H4 (cell line): ENCODE measurements around the gene MAT1A. TPM values are rescaled to one million over a fixed set of nuclear protein-coding genes. Genes with fewer than 3 reads are reported as not detected.
"Not testable (repeated sequence)": the region's sequence is repeated elsewhere in the genome, so short reads cannot be mapped to it uniquely, and the experiment has no call there.

ENCODE experiments used
- DNase-seq: peaks from one replicate; pipeline ENCODE4 v3.0.0-alpha.2; 2015; ENCODE audit warnings: low spot score
- total RNA-seq: library from RNA; depleted of rRNA; stranded (reverse); fragments of >200 nt; shearing (Covaris generic); gene quantifications from 2 replicates; pipeline ENCODE4 v1.2.3, GENCODE V29; 2014

Gene MAT1A
- total RNA-seq, 1 experiment from 2014 or later, result 1.7 TPM

- DNase-seq, result no peak
Measured at GRCh38 chr10:80265740-80266512, 23.5 kb downstream of the MAT1A start.

GRCh38 chr10:80264081-80265056 lies 25.1 kb downstream of the MAT1A start:
- no peak for DNase-seq

GRCh38 chr10:80261316-80262030 lies 28.0 kb downstream of the MAT1A start:
- no peak for DNase-seq

- DNase-seq, result no peak
Measured at GRCh38 chr10:80260295-80261243, 28.9 kb downstream of the MAT1A start.

- peak; percentile 8 for DNase-seq
Measured at GRCh38 chr10:80259405-80259871, 30.0 kb downstream of the MAT1A start.

- peak; percentile 7 for DNase-seq
Measured at GRCh38 chr10:80256798-80257197, 32.7 kb downstream of the MAT1A start.

GRCh38 chr10:80254726-80255125 lies 34.7 kb downstream of the MAT1A start:
- not testable (repeated sequence) for DNase-seq

- DNase-seq, result not testable (repeated sequence)
Measured at GRCh38 chr10:80253963-80254271, 35.5 kb downstream of the MAT1A start.

GRCh38 chr10:80253266-80253962 lies 36.0 kb downstream of the MAT1A start:
- no peak for DNase-seq

GRCh38 chr10:80252296-80252887 lies 37.1 kb downstream of the MAT1A start:
- DNase-seq, result no peak

- not testable (repeated sequence) for DNase-seq
Measured at GRCh38 chr10:80251703-80252280, 37.7 kb downstream of the MAT1A start.

- DNase-seq, result not testable (repeated sequence)
Measured at GRCh38 chr10:80250399-80250798, 39.1 kb downstream of the MAT1A start.

GRCh38 chr10:80249906-80250305 lies 39.6 kb downstream of the MAT1A start:
- not testable (repeated sequence) for DNase-seq

GRCh38 chr10:80247611-80248010 lies 41.8 kb downstream of the MAT1A start:
- DNase-seq, result not testable (repeated sequence)

GRCh38 chr10:80244371-80244770 lies 45.1 kb downstream of the MAT1A start:
- DNase-seq, result not testable (repeated sequence)

- DNase-seq, result not testable (repeated sequence)
Measured at GRCh38 chr10:80242341-80242740, 47.1 kb downstream of the MAT1A start.

- not testable (repeated sequence) for DNase-seq
Measured at GRCh38 chr10:80236457-80236856, 53.0 kb downstream of the MAT1A start.

- not testable (repeated sequence) for DNase-seq
Measured at GRCh38 chr10:80234331-80235235, 54.9 kb downstream of the MAT1A start.
